ENCODE results near the gene USP31.

Gene USP31

GRCh38 chr16:23040246-23040645, 109.0 kb downstream of the USP31 start:
- no peak for DNase-seq (ENCODE audit: low read depth)
- H3K4me3 ChIP-seq (ENCODE audit: low read depth, low read length): no peak overlapping the region
- TF ChIP-seq, protein P1, sequence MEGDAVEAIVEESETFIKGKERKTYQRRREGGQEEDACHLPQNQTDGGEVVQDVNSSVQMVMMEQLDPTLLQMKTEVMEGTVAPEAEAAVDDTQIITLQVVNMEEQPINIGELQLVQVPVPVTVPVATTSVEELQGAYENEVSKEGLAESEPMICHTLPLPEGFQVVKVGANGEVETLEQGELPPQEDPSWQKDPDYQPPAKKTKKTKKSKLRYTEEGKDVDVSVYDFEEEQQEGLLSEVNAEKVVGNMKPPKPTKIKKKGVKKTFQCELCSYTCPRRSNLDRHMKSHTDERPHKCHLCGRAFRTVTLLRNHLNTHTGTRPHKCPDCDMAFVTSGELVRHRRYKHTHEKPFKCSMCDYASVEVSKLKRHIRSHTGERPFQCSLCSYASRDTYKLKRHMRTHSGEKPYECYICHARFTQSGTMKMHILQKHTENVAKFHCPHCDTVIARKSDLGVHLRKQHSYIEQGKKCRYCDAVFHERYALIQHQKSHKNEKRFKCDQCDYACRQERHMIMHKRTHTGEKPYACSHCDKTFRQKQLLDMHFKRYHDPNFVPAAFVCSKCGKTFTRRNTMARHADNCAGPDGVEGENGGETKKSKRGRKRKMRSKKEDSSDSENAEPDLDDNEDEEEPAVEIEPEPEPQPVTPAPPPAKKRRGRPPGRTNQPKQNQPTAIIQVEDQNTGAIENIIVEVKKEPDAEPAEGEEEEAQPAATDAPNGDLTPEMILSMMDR (conservative IDR thresholded peaks at IDR 0.05; ENCODE audit: low read depth, low read length): no peak

- no peak overlapping the region for H3K4me3 ChIP-seq (ENCODE audit: low read depth, low read length)
- TF ChIP-seq, protein P1 (conservative IDR thresholded peaks at IDR 0.05; ENCODE audit: low read depth, low read length): no peak
- DNase-seq (ENCODE audit: low read depth): no peak
These were observed 110.1 kb downstream of the USP31 start for GRCh38 chr16:23039118-23039517.

DNA sequence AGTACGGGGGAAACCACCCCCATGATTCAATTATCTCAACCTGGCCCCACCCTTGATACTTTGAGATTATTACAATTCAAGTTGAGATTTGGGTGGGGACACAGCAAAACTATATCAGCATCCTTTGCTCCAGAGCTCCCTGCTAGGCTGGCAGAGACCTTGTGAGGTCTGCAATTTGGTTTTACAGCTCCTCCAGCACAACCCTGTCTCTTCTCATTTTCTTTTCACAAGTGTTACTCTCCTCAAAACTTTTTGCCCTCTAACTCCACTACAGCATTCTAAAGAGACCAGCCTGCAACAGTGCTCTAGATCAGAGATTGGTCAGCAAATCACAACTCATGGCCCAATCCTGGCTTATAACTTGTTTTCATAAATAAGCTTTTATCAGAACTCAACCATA, 114.0 kb downstream of the USP31 start:
- no peak overlapping the region for H3K4me3 ChIP-seq (ENCODE audit: low read depth, low read length)
- no peak for DNase-seq (ENCODE audit: low read depth)
- TF ChIP-seq, protein P1 (conservative IDR thresholded peaks at IDR 0.05; ENCODE audit: low read depth, low read length): no peak

DNA sequence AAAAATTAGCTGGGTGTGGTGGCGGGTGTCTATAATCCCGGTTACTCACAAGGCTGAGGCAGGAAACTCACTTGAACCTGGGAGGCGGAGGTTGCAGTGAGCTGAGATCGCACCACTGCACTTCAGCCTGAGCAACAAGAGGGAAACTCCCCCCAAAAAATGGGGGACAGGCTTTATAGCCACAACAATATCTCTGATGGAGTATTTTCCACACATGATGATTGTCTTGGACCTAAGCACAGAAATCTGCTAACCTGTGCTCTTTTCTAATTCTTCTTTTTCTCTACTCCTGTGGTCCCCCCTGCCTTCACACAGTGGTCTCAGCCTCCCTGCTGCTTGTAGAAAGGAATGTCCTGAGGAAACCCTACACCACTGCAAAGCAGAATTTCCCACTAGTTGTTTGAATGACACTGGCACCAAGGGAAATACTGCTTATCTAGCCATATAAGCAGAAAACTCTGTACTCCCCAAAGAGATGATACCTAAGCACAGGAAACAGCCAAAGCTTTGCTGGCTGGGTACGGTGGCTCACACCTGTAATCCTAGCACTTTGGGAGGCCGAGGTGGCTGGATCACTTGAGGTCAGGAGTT, 117.6 kb downstream of the USP31 start:
- DNase-seq (ENCODE audit: low read depth): no peak
- no peak overlapping the region for H3K4me3 ChIP-seq (ENCODE audit: low read depth, low read length)
- TF ChIP-seq, protein P1 (conservative IDR thresholded peaks at IDR 0.05; ENCODE audit: low read depth, low read length): no peak

DNA sequence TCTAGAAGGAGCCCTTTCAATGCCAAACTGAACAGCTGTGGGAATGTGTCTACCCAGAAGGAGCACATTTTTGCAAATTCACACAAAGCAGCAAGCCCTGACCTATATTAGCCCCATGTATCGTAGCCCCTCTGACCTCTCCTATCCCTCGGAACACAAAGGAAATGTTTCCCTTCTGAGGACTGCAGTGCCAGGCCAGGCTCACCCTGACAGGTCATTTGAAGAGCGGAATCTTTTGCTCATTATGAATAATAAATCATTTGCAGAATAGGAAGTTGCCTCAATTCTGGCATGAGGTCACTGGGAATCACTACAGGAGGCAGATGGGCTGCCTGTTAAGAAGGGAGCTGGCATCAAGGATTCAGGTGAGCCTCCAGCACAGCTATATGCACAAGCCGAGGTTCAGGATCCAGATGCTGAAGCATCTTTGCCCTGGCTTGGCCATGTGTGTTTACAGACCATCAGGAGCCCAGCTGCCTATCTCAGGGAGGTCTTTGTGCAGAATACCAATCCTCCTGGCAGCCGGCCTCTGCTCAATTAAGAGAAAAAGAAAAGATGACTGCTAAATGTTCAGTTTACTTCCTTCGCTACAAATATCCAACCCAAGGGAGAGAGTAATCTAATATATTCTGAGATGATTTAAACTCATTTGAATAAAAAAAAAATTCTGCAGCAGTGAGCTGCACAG, 119.4 kb downstream of the USP31 start:
- no peak overlapping the region for H3K4me3 ChIP-seq (ENCODE audit: low read depth, low read length)
- TF ChIP-seq, protein P1 (conservative IDR thresholded peaks at IDR 0.05; ENCODE audit: low read depth, low read length): no peak
- no peak for DNase-seq (ENCODE audit: low read depth)

DNA sequence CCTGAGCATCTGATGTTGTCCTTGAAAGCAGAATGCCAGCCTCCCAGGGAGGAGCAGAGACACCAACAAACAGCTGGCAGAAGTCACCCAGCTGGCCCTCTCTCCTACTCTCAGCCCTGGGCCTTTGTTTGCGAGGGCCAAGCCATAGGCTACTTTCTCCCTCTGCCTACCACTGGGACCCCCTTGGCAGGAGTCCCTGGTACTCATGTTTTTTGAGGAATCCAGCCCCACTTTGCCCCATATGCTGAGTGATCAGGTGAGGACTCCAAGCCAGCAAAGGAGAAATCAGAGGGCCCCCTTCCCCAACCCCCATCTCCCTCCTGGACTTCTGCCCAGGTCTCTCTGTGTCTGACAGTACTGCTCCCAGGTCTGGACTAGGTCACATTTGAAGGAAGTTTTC, 121.9 kb downstream of the USP31 start:
- no peak for DNase-seq (ENCODE audit: low read depth)
- TF ChIP-seq, protein P1 (conservative IDR thresholded peaks at IDR 0.05; ENCODE audit: low read depth, low read length): no peak

More for the DNA sequence above, 121.9 kb downstream of the USP31 start:
- no peak overlapping the region for H3K4me3 ChIP-seq (ENCODE audit: low read depth, low read length)
